HG02884 (cell line): ENCODE measurements around the gene ZBP1.
"Not testable (repeated sequence)": the region's sequence is repeated elsewhere in the genome, so short reads cannot be mapped to it uniquely, and the experiment has no call there.

ENCODE experiments used
- ATAC-seq: cut with Tn5 transposase; IDR thresholded peaks from one replicate; pipeline ENCODE4 v1.9.1; 2021; ENCODE audit warnings: mild to moderate bottlenecking, moderate library complexity; ENCODE audit not compliant: unreplicated experiment

ZBP1 gene

DNA sequence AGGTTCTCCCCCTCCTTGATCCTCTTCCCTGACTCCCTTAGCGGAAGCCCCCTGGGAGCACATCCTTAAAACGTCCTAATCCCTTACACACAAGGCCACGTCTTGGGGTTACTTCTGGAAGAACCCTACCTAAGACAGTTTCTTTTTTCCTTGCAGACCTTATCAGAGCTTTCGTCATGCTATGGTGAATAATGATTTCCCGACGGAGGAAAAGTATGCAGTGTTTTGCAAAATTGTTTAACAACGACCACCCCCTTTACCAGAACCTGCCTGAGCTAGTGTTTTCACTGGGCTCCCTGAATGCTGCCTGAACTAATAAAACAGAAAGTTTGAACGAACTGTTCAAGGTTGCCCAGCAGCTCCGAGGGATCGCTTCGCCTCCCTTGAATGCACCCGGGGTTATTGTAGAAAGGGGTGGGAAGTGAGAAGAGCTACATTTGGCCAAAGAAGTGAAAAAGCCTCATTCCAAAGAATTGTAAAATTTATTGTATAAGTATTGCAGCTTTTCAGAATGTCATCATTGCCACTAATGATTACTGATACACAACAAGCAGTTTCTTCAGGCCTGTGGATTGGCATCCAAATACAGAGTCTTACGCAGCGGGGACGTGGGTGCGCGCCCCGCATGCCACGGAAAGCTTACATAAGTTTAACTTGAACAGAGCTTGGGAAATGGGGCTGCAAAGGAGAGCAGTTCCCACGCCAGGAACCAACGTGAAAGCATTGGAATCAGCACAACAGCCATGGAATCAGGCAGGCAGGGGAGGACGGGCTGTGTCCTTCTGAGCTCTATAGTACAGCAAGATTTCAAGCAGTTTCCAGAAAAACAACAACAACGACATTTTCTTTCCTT is 27.9 kb upstream of the ZBP1 start:
- no peak for ATAC-seq

DNA sequence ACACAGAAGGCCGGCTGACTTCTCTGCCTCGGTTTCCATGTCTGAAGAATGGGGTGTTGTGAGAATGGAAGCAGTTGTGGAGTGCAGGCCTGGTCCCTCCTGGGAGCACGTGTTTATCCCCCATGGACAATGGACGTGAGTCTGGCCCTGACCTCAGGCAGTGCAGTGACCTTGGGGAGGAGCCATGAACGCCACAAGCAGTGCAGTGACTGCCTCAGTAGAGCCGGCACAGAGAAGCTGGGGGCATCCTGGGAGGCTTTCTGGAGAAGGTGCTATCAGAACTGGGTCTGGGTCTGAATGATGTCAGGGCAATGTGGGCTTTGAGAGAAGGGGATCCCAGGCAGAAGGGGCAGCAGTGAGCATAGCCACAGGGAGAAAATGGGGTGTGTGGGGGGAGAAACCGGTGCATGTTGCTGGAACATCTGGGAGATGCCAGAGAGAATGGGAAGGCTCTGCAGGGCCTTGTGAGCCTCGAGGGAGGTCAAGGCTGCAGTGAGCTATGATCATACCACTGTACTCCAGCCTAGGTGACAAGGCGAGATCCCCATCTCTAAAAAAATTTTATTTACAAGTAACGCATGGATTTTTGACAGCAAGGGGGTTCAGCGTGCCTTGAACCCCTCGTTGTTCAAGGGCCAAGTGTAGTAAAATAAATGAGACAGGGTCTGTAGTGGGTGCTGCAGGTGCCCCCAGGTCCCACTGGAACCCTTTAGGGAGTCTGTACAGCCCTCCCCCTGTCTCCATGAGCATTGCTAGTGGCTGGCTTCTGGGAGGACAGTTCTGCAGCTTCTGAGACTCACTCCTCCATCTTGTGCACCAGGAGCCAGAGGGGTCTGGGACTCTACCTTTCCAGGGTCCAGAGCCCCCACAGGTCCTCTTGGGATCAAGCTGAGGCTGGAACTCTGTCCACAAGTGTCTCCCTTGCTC is 27.0 kb upstream of the ZBP1 start:
- ATAC-seq, result no peak

DNA sequence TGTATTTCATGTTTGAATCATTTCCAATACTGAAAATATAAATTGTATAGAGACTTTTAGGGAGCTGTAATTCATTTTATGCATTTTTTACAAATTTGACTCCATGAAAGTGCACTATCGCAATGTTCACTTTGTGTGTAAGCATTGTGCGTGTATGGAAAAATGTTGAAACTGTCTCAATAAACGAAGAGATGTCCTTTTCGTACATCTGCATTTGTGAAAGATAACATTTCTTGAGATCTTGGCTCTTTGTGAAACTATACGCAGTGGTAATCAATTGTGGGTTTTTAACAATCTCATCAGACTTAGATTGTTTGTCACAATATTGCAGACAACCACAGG is 18.6 kb upstream of the ZBP1 start:
- no peak for ATAC-seq

DNA sequence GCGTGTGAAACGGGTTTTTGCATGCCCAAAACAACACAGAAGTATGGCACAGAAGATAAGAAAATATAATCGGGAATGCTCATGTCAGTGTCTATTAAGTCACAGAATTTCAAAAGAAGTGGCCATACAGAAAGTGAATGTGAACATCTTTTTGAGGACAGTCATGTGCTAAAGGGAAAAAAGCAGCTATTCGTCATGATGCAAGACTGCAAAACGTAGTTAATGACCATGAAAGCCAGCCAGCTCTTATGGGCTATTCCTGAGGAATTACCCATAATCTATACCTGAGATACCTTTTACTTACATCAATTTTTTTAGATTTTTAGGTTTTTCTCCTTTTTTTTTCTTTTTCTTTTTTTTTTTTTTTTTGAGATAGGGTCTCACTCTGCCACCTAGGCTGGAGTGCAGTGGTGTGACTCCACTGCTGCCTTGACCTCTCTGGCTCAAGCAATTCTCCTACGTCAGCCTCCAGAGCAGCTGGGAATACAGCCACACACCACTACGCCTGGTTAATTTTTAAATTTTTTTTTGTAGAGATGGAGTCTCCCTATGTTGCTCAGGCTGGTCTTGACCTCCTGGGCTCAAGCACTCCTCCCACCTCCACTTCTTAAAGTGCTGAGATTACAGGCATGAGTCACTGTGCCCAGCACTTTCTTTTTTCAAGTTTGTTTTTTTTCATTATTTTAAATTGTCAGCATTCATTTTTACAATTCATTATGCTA is 18.1 kb upstream of the ZBP1 start:
- no peak for ATAC-seq

DNA sequence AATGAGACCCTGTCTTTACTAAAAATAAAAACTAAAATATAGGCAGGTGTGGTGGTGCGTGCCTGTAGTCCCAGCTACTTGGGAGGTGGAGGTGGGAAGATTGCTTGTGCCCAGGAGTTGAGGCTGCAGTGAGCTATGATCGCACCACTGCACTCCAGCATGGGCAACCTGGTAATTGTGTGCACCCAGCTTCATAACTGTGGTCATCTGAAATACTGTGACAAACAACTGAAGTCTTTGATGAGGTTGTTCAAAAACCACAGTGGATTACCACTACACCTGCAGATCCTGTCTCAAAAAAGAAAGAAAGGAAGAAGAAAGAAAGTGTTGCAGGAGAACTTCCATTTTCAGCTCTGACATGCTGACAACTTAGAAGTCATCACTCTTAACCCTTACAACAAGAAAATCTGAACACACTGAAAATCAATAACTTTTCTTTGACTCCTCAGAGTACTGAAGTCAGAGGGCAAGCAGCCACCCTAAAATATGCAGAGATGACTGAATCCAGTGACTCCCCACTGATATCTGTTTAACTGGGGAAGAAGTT is 13.8 kb upstream of the ZBP1 start:
- ATAC-seq, result no peak

DNA sequence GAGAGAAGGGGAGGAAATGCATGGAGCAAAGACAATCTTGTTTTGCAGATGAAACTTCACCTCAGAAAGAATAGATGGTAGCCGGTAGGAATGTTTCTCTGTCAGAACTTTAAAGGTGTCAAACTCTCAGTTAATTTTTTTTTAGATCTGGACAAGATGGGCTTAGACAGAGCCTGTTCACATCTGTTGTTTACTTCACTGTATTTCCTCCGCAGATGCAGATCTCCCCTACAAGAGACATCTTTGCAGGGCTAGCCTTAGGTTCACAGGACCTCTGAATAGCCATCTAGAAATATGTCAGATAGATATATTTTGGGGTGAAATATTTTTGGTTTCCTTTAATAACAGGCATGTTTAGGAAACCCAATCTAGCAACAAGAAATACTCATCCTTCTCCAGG is 12.1 kb upstream of the ZBP1 start:
- ATAC-seq, result no peak

DNA sequence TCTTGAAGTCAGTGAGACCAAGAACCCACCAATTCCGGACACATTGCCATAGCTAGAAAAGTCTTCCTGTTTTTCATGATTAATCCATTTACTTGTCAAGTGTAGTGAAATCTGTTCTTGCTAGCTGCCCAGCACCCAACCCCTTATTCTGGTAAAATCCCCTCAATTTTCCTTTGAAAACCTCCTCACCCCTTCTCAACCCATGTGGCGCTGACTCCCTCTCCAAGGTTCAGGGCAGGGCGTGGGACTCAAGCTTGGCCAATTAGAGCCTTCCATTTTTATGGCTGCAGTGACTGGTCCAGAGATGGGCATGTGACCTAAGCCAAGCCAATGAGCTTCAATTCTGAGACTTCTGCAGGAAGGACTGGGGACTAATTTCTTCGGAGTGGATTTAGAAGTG is 9.8 kb upstream of the ZBP1 start:
- no peak for ATAC-seq

DNA sequence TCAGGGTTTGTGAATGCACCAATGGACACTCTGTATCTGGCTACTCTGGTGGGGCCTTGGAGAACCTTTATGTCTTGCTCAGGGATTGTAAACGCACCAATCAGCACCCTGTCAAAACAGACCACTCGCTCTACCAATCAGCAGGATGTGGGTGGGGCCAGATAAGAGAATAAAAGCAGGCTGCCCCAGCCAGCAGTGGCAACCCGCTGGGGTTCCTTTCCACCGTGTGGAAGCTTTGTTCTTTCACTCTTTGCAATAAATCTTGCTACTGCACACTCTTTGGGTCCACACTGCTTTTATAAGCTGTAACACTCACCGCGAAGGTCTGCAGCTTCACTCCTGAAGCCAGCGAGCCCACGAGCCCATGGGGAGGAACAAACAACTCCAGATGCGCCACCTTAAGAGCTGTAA is 9.3 kb upstream of the ZBP1 start:
- not testable (repeated sequence) for ATAC-seq

DNA sequence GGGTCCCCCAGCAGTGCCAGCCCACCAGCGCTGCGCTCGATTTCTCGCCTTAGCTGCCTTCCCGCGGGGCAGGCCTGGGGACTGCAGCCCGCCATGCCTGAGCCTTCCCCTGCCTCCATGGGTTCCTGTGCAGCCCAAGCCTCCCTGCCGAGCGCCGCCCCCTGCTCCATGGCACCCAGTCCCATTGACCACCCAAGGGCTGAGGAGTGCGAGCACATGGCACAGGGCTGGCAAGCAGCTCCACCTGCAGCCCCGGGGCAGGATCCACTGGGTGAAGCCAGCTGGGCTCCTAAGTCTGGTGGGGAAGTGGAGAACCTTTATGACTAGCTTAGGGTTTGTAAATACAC is 8.7 kb upstream of the ZBP1 start:
- not testable (repeated sequence) for ATAC-seq

DNA sequence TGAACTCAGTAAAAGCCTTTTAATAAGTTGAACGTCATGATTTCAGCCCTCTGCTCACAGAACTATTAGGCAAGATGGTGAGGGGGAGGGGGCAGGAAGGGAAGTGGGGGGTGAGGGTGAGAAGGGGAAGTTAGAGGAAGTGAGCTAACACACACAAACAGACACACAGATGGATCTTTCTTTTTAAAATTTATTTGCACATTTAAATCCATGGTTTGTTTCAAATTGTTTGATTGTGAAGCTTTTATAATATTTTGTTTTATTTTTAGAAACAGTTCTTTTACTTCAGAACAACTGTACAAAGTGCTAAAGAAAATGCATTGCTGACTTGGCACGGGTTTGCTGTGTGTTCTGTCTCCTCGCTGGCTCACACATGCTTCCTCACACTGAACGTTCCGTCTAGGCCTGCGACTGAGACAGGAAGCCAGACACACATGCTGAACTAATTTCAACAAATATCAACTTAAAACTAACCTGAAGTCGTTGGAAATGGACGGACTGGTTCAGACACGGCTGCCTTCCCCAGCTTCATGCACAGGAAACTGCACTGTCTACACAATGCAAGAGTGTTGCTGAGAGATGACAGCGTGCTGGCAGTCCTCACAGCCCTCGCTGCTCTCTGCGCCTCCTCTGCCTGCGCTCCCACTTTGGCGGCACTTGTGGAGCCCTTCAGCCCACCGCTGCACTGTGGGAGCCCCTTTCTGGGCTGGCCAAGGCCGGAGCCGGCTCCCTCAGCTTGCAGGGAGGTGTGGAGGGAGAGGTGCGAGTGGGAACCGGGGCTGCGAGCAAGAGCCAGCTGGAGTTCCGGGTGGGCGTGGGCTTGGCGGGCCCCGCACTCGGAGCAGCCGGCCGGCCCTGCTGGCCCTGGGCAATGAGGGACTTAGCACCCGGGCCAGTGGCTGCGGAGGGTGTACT is 8.1 kb upstream of the ZBP1 start:
- no peak for ATAC-seq

DNA sequence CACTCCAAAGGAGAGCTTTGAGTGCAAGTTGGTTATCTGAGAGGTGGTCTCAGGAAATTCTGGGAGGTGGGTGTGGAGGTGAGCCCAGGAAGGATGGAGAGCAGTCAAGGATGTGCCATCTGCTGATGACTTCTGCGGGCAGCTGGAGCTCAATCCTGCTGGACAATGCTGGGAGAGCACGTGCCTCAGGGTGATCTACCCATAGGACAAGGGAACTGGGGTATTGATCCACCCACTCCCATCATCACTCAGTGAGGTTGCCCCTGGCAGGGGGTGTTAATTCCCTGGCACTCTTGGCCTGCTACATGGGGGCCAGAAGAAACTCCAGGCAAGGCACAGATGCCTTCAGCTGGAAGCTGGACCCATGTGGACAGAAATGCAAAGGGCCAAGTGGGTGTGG is 7.1 kb upstream of the ZBP1 start:
- ATAC-seq, result no peak

DNA sequence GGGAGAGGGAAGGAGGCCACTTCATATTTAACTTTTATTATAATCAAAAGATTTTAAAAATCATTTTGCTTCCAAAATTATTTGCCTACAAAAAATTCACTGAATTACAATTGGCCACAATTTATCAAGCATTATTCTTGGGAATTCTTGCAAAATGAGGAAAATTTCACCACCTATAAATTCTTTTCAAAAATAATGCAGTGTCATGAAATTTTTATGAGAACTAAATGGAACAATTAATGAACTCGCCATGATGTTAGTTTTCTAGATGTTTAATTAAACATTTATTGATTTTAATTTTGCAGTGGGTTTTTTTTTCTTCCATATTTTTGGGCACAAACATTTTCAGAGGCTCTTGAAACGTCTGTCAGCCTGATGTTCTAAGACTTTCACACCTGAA is 5.8 kb upstream of the ZBP1 start:
- ATAC-seq, result no peak

DNA sequence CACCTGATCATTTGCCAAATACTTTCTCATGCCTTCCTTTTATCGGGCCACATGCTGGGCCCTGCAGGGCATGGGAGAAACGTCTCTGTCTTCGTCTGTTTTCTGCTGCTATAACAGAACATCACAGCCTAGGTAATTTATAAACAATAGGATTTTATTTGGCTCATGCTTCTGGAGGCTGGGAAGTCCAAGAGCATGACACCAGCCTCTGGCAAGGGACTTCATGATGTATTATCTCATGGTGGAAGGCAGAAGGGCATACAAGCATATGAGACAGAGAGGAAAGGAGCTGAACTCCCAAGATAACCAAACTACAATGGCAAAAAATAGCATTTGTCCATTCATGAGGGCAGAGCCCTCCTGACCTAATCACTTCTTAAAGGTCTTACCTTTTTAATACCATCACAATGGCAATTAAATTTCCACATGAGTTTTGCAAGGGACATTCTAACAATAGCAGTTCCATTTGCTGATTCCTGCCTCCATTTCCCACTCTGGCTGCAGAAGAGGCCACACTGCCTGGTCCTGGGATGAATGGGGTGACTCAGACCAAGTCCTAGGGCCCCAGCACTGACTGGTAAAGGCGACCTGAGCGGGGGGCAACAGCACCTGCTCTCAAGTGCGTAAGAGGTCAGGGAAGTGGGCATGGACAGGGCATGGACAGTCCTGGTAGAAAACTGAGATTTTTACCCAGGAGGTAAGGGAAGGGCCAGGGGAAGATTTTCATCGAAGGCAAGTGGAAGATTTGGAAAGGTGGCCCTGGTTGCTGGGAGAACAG is 5.1 kb upstream of the ZBP1 start:
- ATAC-seq, result no peak

DNA sequence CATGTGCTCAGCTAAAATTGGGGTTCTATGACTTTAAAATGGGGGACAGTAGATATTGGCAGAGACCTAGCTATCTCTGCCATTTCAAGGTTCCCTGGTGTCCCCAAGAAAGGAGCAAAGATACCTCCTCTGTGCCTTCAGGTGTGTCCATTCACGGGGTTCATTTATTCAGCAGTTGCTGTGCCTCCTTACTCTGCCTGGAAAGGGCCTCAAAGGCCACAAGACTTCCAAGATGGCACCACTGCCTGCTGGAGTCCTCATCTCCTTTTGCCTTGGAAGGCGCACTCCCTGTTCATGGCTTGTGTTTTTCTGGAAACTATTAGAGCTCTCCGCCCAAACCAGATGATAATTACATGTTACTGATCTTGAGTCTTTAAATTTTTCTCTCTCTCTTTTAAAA is 3.9 kb upstream of the ZBP1 start:
- ATAC-seq, result no peak

DNA sequence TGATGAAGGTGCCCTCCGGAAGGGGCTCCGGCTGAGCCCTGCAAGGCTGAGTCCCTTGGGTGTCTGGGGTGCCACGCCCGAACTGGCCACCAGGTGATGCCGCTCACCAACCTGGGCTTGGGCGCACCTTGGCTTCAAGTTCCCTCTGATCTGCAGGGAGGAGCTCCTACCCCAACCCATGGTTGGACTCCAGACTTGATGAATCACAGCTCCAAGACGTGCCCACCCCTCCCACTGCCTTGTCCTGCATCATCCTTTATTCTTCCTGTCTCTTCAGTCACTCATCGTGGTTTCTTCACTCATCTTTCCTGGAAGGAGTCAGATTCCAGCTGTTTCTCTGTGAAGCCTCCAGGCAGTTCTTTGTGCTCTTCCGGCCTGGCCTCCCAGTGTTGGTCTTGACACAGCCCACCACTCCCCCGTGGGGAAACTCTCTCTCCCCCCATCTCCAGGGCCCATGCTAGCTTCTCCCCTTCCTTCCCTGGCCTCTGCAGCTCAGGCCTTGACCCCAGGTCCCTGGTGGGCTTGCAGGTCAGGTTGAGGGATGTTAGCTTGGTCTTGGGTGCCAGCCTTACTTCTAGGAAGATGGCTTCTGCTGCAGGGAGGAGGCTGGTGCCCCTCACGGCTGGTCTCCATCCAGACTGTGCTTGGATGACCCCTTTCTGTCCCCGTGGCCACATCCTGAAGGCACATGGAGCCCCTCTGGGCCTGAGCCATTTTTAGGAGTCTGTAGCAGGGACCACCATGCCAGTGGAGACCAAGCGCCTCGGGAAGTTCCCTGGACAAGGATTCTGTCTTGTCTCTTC is 2.6 kb upstream of the ZBP1 start:
- no peak for ATAC-seq

DNA sequence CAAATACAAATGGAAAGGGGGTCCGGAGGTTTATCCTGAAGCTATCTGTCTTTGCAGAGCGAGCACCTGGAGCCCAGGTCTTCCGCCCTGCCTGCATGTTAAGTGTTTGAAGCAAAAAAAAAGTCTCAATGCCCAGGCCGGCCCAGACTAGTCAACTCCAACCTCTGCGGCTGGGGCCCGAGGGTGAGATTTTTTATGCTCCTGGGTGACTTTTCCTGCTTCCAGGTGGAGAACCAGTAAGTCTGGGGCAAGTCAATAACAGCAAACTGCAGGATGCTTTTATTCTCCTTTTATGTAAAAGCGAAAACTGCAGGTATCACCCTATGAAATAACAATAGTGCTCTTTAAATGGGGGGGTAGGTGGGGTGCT is 2.0 kb upstream of the ZBP1 start:
- no peak for ATAC-seq

DNA sequence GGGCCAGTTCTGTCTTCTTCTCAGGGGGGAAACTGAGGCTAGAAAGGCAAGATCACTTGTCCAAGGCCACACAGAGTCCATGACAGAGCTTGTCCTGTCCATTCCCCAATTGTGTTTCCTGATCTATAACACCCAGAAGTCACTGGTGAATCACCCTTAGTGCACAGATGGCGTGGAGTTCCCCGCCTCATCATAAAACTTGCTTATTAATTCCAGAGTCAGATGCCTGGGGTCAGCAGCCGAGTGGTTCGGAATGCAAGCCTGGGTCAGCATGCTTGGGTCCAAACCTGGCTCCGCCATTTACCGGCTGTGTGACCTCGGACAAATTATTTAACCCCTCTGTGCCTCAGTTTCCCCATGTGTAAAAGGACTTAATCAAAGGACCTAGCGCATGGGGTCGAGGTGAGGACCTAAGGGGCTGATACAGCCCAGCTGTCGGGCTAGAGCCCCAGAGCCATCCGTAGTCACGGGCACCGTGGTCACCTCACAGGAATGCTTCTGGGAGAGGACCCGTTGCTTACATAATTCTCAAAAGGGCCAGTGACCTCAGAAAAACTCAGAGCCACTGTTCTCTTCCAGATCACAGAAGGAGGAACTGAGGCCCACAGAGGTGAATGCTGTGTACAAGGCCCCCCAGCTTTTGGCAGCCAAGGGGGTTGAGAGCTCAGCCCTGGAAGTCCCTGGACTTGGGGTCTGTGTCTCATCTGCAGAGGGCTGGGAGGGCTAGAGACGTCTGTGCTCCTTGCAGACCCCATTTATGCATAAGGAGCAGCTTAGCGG is 1.4 kb upstream of the ZBP1 start:
- ATAC-seq, result no peak

DNA sequence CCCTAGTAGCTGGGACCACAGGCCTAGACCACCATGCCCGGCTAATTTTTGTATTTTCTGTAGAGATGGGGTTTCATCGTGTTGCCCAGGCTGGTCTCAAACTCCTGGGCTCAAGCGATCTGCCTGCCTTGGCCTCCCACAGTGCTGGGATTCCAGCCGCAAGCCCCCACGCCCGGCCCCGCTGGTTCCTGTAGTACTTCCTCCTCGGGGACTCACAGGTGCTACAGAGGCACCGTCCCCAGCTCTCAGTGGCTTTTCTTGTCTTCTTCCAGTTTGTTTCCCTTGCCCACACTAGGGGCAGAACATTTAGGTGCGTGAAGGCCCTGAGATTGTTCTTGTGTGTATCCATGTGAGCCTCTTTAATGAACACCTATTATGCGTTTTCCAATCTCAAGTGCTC is 773 bp upstream of the ZBP1 start:
- ATAC-seq, result no peak
